WTC11 (cell line): ENCODE results near the gene CA5A.

Source experiments
- CBFB ChIP-seq: sonication (generic); formaldehyde crosslinking; IDR thresholded peaks from 2 replicates; pipeline ENCODE4 v1.8.1; 2022; ENCODE audit warnings: mild to moderate bottlenecking, low read depth, missing genetic modification reagents
- CTCF ChIP-seq: fragments of 200-600 bp; IDR thresholded peaks from 2 replicates; pipeline ENCODE4 v1.8.0; 2022; ENCODE audit warnings: antibody characterized with exemption
- FOXK1 ChIP-seq: sonication (generic); formaldehyde crosslinking; IDR thresholded peaks from 2 replicates; pipeline ENCODE4 v1.8.0; 2022; ENCODE audit warnings: mild to moderate bottlenecking, moderate library complexity, missing genetic modification reagents
- MXD4 ChIP-seq: fragments of 250-450 bp; sonication (Bioruptor Pico); IDR thresholded peaks from 2 replicates; pipeline ENCODE4 v1.8.0; 2021; ENCODE audit warnings: mild to moderate bottlenecking, moderate library complexity, borderline replicate concordance
- NR3C1 ChIP-seq: sonication (generic); formaldehyde crosslinking; conservative IDR thresholded peaks from 2 replicates; pipeline ENCODE4 v1.8.1; 2023; ENCODE audit warnings: low read depth, mild to moderate bottlenecking, missing genetic modification reagents
- SMAD3 ChIP-seq: sonication (generic); formaldehyde crosslinking; IDR thresholded peaks from 2 replicates; pipeline ENCODE4 v1.8.0; 2022; ENCODE audit warnings: missing genetic modification reagents, mild to moderate bottlenecking, borderline replicate concordance
- TEAD4 ChIP-seq: sonication (generic); formaldehyde crosslinking; IDR thresholded peaks from 2 replicates; pipeline ENCODE4 v1.8.0; 2022; ENCODE audit warnings: mild to moderate bottlenecking, missing genetic modification reagents
- ZNF121 ChIP-seq: sonication (generic); formaldehyde crosslinking; IDR thresholded peaks from 2 replicates; pipeline ENCODE4 v1.8.0; 2023; ENCODE audit warnings: missing genetic modification reagents

GRCh38 chr16:87948735-87949070, 12.4 kb upstream of the CA5A start:
- no peak for TF ChIP-seq ZNF121 (CRISPR knock-in tag)
- no peak for TF ChIP-seq TEAD4 (CRISPR knock-in tag)
- no peak for TF ChIP-seq CTCF
- no peak for TF ChIP-seq MXD4
- no peak for TF ChIP-seq SMAD3 (CRISPR knock-in tag)
- TF ChIP-seq FOXK1: no peak
- no peak for TF ChIP-seq NR3C1
- TF ChIP-seq CBFB (CRISPR knock-in tag): no peak
